ENCODE results near the gene OAF.

DNA sequence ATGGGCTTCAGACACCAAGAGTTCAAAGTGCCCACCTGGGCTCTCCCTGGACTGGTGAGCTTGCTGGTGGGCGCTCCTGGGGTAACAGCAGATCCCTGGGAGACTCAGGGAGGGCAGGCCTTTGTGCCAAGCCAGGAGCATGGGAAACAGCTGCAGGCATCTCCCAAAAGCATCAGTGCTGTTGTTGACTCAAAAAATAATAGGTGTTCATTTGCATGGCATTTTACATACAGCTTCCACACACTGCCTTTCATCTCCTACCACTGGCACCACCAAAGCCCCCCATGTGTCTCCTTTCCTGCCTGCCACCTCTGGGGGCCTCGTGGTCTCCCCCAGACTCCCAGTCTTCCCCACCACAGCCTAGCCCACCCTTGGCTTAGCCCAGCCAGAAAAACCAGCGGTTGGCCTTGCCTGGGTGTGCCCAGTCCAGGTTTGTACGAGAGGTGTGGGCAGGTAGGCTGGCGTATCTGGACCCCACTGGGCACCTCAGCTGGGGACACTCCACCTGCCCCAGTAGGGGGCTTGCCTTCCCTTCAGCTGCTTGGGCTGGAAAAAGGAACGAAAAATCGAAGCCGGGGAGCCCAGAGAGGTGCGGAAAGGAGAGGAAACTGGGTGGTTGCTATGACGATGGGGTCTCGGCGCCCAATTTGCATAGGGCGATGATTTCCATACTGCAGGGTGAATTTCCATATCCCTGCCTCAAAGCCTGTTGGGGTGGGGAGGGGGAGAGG is 44.1 kb downstream of the OAF start:
- TF ChIP-seq EZH2 (IDR thresholded peaks at IDR 0.05) (no peak), POLR2AphosphoS5 (IDR thresholded peaks at IDR 0.05; ENCODE audit: borderline replicate concordance, low read depth, low read length) (no peak), FOXP2 (optimal IDR thresholded peaks at IDR 0.05; ENCODE audit: control extremely low read depth, extremely low read length, insufficient read depth) (no peak)
